OCI-LY7 (cell line): Measurements from ENCODE around the gene NPM1. TPM values are rescaled to one million over a fixed set of nuclear protein-coding genes. Genes with fewer than 3 reads are reported as not detected.
A peak's percentile ranks its signal among the peaks of the same experiment; 100 is the strongest.

Experiments
- BruUV-seq: library from RNA; stranded (reverse); fragments of 400-500 nt; replicated peaks from 2 replicates; lab custom pipeline; 2021; lab: Mats Ljungman, UMichigan
- CTCF ChIA-PET: fragments of 300-600 bp; sonication (Branson Sonifier 250); formaldehyde crosslinking; loops from one replicate; lab custom pipeline; 2022; ENCODE audit warnings: antibody characterized with exemption; ENCODE audit not compliant: unreplicated experiment; lab: Charles Lee
- POLR2A ChIA-PET: fragments of 300-600 bp; sonication (Branson Sonifier 250); formaldehyde crosslinking; loops from one replicate; lab custom pipeline; 2022; ENCODE audit warnings: antibody characterized with exemption; lab: Charles Lee
- DNase-seq: peaks from one replicate; pipeline ENCODE4 v3.0.0-alpha.2; 2015; ENCODE audit warnings: low spot score
- H2AFZ ChIP-seq: fragments of 200-600 bp; sonication (generic), shearing (Covaris generic); 2 replicates; pipeline ENCODE4 v1.6.1; 2014; ENCODE audit warnings: mild to moderate bottlenecking, antibody characterized with exemption, low read length, moderate library complexity
- H3K27ac ChIP-seq: fragments of 200-600 bp; sonication (generic); 2 replicates; pipeline ENCODE4 v1.5.1; 2014; ENCODE audit warnings: mixed run types, low read depth, mild to moderate bottlenecking, moderate library complexity, low read length, inconsistent platforms; ENCODE audit not compliant: poor library complexity, severe bottlenecking
- H3K36me3 ChIP-seq: fragments of 200-600 bp; sonication (generic); 2 replicates; pipeline ENCODE4 v1.6.1; 2014; ENCODE audit warnings: mild to moderate bottlenecking, antibody characterized with exemption, low read length, moderate library complexity, mixed read lengths; ENCODE audit not compliant: insufficient read depth
- H3K4me1 ChIP-seq: fragments of 200-600 bp; sonication (generic); 2 replicates; pipeline ENCODE4 v1.5.1; 2014; ENCODE audit warnings: mild to moderate bottlenecking, low read length; ENCODE audit not compliant: insufficient read depth, poor library complexity, severe bottlenecking
- H3K4me2 ChIP-seq: fragments of 200-600 bp; sonication (generic); 2 replicates; pipeline ENCODE4 v1.6.1; 2014; ENCODE audit warnings: mild to moderate bottlenecking, low read length
- H3K4me3 ChIP-seq: fragments of 200-600 bp; sonication (generic); 2 replicates; pipeline ENCODE4 v1.5.1; 2014; ENCODE audit warnings: mild to moderate bottlenecking, low read depth, low read length; ENCODE audit not compliant: poor library complexity, severe bottlenecking
- H3K79me2 ChIP-seq: fragments of 200-600 bp; sonication (generic); 2 replicates; pipeline ENCODE4 v1.6.1; 2016; ENCODE audit warnings: low read depth, mild to moderate bottlenecking, low read length, moderate library complexity, mixed read lengths; ENCODE audit not compliant: insufficient read depth
- H3K9me2 ChIP-seq: fragments of 200-600 bp; sonication (generic); 2 replicates; pipeline ENCODE4 v1.6.1; 2016; ENCODE audit warnings: mild to moderate bottlenecking, low read length, mixed read lengths; ENCODE audit not compliant: insufficient read depth
- H3K9me3 ChIP-seq: fragments of 200-600 bp; sonication (generic); 2 replicates; pipeline ENCODE4 v1.6.1; 2014; ENCODE audit warnings: mild to moderate bottlenecking, mixed run types, low read length, mixed read lengths
- H4K20me1 ChIP-seq: fragments of 200-600 bp; sonication (generic); 2 replicates; pipeline ENCODE4 v1.6.1; 2014; ENCODE audit warnings: mild to moderate bottlenecking, antibody characterized with exemption, low read length, moderate library complexity, mixed read lengths; ENCODE audit not compliant: insufficient read depth
- CTCF ChIP-seq: fragments of 200-600 bp; sonication (generic); conservative IDR thresholded peaks from 2 replicates; pipeline ENCODE4 v1.5.1; 2014; ENCODE audit warnings: mild to moderate bottlenecking, antibody characterized with exemption, low read length, moderate library complexity, mixed read lengths
- EZH2phosphoT487 ChIP-seq: fragments of 200-600 bp; sonication (generic); IDR thresholded peaks from 2 replicates; pipeline ENCODE4 v1.6.1; 2018; ENCODE audit warnings: low read depth, borderline replicate concordance, mild to moderate bottlenecking, mixed run types, antibody characterized with exemption, low read length, moderate library complexity, mixed read lengths
- intact Hi-C: fragments of 100-400 bp; cut with micrococcal nuclease; formaldehyde crosslinking; loops from one replicate; pipeline ENCODE4 v1.10.0; 2022; ENCODE audit not compliant: unreplicated experiment
- total RNA-seq, 2 experiments: library from RNA; depleted of rRNA in 1 of 2; stranded (reverse); fragments of >200 nt in 1 of 2; shearing (Covaris generic) in 1 of 2; gene quantifications; 2 replicates each; pipeline ENCODE4 v1.2.3, GENCODE V29; 2014 to 2022

NPM1 gene
- total RNA-seq, 2 experiments from 2014 or later, result 1,091 to 2,027 TPM

- peaks cover 43% of the 10 kb centered on the region for H3K4me1 ChIP-seq
- H3K27ac ChIP-seq, result peak overlapping the region; percentile 82
- peak overlapping the region; percentile 99 for H3K4me3 ChIP-seq
- ChIA-PET POLR2A (interaction anchor here (0.6 to 2.7 kb wide), 5 partner anchors 12 to 1402 kb away, joined by 3 to 10 read pairs (median 6); no protein-coding TSS in a partner anchor), CTCF (no interaction called here)
- peak overlapping the region; percentile 99 for H3K4me2 ChIP-seq
- DNase-seq, result peak; percentile 87
- H3K79me2 ChIP-seq, result peaks cover 64% of the 10 kb centered on the region
- TF ChIP-seq EZH2phosphoT487 (no peak), CTCF (0 out of 2 replicates have a peak, but pooled peaks have one; percentile 19)
- no peak overlapping the region for H2AFZ ChIP-seq
- intact Hi-C loops, result loop anchor here (5.0 to 10.0 kb wide), 2 partner anchors 619 to 1803 kb away; partner anchors contain the start of genes FBXW11 and SPDL1
- H4K20me1 ChIP-seq, result peaks cover 48% of the 10 kb centered on the region
- peaks cover 55% of the 10 kb centered on the region for H3K36me3 ChIP-seq
- H3K9me3 ChIP-seq, result no peaks in the 10 kb centered on the region
- no TSS peak for BruUV-seq
- no peaks in the 10 kb centered on the region for H3K9me2 ChIP-seq
These were observed 544 bp downstream of the NPM1 start for GRCh38 chr5:171387970-171388815.

GRCh38 chr5:171388816-171389168, 1.1 kb downstream of the NPM1 start:
- H3K4me1 ChIP-seq, result peaks cover 43% of the 10 kb centered on the region
- H3K9me2 ChIP-seq, result no peaks in the 10 kb centered on the region
- no TSS peak for BruUV-seq
- ChIA-PET CTCF (no interaction called here), POLR2A (interaction anchor here (0.6 to 2.7 kb wide), 4 partner anchors 11 to 1403 kb away, joined by 3 to 10 read pairs (median 5); no protein-coding TSS in a partner anchor)
- peak overlapping the region; percentile 99 for H3K4me3 ChIP-seq
- DNase-seq, result no peak
- H3K27ac ChIP-seq, result peak overlapping the region; percentile 82
- H3K36me3 ChIP-seq, result peaks cover 61% of the 10 kb centered on the region
- peaks cover 54% of the 10 kb centered on the region for H4K20me1 ChIP-seq
- peak overlapping the region; percentile 99 for H3K4me2 ChIP-seq
- TF ChIP-seq EZH2phosphoT487 (no peak), CTCF (no peak)
- no peak overlapping the region for H2AFZ ChIP-seq
- no peaks in the 10 kb centered on the region for H3K9me3 ChIP-seq
- intact Hi-C loops, result loop anchor here (5.0 to 10.0 kb wide), 2 partner anchors 619 to 1804 kb away; partner anchors contain the start of genes FBXW11 and SPDL1
- peaks cover 70% of the 10 kb centered on the region for H3K79me2 ChIP-seq
